ENCODE data around the gene LCT. TPM values are rescaled to one million over a fixed set of nuclear protein-coding genes. Genes with fewer than 3 reads are reported as not detected.
A peak's percentile ranks its signal among the peaks of the same experiment; 100 is the strongest.

Gene LCT
- total and polyA plus RNA-seq, 9 of the 15 experiments (the other 6 are each of a cell fraction or from before 2014, with no cell fraction given) = 0.01 to 0.04 (median 0.03) TPM; not detected in 4

- TF ChIP-seq ZBTB11 (CRISPR knock-in tag; IDR thresholded peaks at IDR 0.05) (peak in 1 of 3 experiments; percentile 84; a peak in 2 of 6 replicates), KLF16 (IDR thresholded peaks at IDR 0.05) (no peak), NR3C1 (CRISPR knock-in tag; IDR thresholded peaks at IDR 0.05) (no peak), ZNF449 (CRISPR knock-in tag; IDR thresholded peaks at IDR 0.05) (no peak), YBX1 (IDR thresholded peaks at IDR 0.05) (no peak), OTX1 (CRISPR knock-in tag; IDR thresholded peaks at IDR 0.05) (no peak), ZBTB43 (CRISPR knock-in tag; IDR thresholded peaks at IDR 0.05) (no peak), PHB2 (IDR thresholded peaks at IDR 0.05; ENCODE audit: low read depth) (no peak), BCOR (IDR thresholded peaks at IDR 0.05) (no peak), RBBP5 (IDR thresholded peaks at IDR 0.05; ENCODE audit: borderline replicate concordance, insufficient read depth, low read length, poor library complexity, severe bottlenecking) (peak; percentile 77), ZNF512 (tag; IDR thresholded peaks at IDR 0.05) (no peak), NCOR1 (IDR thresholded peaks at IDR 0.05) (no peak), CCAR2 (IDR thresholded peaks at IDR 0.05; ENCODE audit: low read depth, low read length) (no peak), ZBTB17 (CRISPR knock-in tag; IDR thresholded peaks at IDR 0.05) (no peak), RNF2 (IDR thresholded peaks at IDR 0.05) (peak; percentile 52; the same call in 1 of the 2 replicates), CTCF (IDR thresholded peaks at IDR 0.05 in 2 of 3, conservative IDR thresholded peaks at IDR 0.05 in 1 of 3; ENCODE audit: insufficient read depth in 2 of 3, low read depth in 1 of 3, low read length in 3 of 3) (peak; percentile 62 to 88 (median 81)), ZNF77 (CRISPR knock-in tag; IDR thresholded peaks at IDR 0.05) (no peak), PTTG1 (tag; IDR thresholded peaks at IDR 0.05; ENCODE audit: low read depth) (no peak)
These were observed 95.3 kb downstream of the LCT start, which contains the start of gene UBXN4 (continued) for GRCh38 chr2:135741395-135742324.

All from K562 (cell line).